ENCODE measurements around the gene UBE2I. TPM values are rescaled to one million over a fixed set of nuclear protein-coding genes. Genes with fewer than 3 reads are reported as not detected.

Gene UBE2I
- total RNA-seq, 3 donors from 2014 or later, result 79.8 to 101 (median 96.9) TPM

DNA sequence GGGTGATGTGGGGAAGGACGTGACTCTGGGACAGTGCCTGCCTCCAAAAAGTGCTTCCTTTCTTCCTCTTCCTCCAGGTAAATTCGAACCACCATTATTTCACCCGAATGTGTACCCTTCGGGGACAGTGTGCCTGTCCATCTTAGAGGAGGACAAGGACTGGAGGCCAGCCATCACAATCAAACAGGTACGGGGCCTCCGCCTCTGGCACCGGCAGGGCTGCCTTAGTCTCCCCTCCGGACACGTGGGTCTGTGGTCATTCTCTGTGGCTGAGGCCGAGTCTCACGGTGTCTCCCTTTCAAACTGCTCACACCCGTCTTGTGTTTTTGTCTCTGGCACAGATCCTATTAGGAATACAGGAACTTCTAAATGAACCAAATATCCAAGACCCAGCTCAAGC is 10.7 kb downstream of the UBE2I start:
- Histone ChIP-seq H3K36me3 (ENCODE audit: low read depth) (peaks cover 50% of the 10 kb centered on the region), H3K4me3 (no peak overlapping the region), H3K4me1 (ENCODE audit: low read depth) (no peaks in the 10 kb centered on the region), H3K9me3 (no peaks in the 10 kb centered on the region)
- ATAC-seq (no peak), DNase-seq (no peak)
- intact Hi-C loops (cut with DNase I, micrococcal nuclease), result no loop called here
- TF ChIP-seq, protein P1, sequence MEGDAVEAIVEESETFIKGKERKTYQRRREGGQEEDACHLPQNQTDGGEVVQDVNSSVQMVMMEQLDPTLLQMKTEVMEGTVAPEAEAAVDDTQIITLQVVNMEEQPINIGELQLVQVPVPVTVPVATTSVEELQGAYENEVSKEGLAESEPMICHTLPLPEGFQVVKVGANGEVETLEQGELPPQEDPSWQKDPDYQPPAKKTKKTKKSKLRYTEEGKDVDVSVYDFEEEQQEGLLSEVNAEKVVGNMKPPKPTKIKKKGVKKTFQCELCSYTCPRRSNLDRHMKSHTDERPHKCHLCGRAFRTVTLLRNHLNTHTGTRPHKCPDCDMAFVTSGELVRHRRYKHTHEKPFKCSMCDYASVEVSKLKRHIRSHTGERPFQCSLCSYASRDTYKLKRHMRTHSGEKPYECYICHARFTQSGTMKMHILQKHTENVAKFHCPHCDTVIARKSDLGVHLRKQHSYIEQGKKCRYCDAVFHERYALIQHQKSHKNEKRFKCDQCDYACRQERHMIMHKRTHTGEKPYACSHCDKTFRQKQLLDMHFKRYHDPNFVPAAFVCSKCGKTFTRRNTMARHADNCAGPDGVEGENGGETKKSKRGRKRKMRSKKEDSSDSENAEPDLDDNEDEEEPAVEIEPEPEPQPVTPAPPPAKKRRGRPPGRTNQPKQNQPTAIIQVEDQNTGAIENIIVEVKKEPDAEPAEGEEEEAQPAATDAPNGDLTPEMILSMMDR (IDR thresholded peaks at IDR 0.05), result no peak

DNA sequence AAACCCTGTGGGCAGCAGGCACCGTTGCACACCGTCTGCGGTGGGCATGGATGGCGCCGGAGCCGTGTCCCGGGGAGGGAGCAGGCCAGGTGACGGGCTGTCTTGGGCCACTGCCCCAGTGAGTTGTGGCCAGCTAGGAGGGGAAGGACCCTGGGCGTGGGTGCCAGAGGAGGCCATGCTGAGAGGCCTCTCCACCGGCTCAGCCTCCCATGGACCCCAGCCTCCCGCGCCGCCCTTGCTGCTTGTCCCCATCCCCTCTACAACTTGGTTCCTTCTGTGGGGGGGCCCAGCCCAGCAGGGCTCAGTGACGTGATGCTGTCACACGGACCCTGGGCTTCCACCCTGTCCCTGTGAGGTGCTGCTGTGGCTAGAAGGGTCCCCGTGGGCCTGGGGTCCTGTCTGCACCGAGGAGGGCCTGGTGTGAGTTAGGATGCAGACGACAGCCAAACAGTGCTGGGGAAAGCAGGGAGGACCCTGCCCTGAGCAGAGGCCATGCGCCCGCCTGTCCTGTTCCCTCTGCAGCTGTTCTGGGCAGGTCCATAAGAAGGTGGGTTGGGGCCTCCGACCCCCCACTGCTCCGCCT is 11.3 kb downstream of the UBE2I start:
- ATAC-seq (no peak), DNase-seq (no peak)
- TF ChIP-seq, protein P1 (IDR thresholded peaks at IDR 0.05), result no peak
- no peaks in the 10 kb centered on the region for H3K9me3 ChIP-seq
- H3K4me3 ChIP-seq, result no peak overlapping the region
- intact Hi-C loops (cut with DNase I, micrococcal nuclease), result no loop called here
- peaks cover 47% of the 10 kb centered on the region for H3K36me3 ChIP-seq (ENCODE audit: low read depth)
- no peaks in the 10 kb centered on the region for H3K4me1 ChIP-seq (ENCODE audit: low read depth)

DNA sequence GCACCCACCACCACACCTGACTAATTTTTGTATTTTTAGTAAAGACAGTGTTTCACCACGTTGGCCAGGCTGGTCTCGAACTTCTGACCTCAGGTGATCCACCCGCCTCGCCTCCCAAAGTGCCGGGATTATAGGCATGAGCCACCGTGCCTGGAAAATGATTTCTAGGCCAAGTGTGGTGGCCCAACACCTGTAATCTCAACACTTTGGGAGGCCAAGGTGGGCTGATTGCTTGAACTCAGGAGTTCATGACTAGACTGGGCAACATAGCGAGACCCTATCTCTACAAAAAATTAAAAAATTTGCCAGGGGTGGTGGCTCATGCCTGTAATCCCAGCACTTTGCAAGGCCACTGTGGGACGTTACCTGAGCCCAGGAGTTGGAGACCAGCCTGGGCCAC is 13.0 kb downstream of the UBE2I start:
- peaks cover 31% of the 10 kb centered on the region for H3K36me3 ChIP-seq (ENCODE audit: low read depth)
- ATAC-seq (no peak), DNase-seq (no peak)
- H3K4me3 ChIP-seq, result no peak overlapping the region
- H3K9me3 ChIP-seq, result no peaks in the 10 kb centered on the region
- TF ChIP-seq, protein P1 (IDR thresholded peaks at IDR 0.05), result no peak
- intact Hi-C loops (cut with DNase I, micrococcal nuclease), result no loop called here
- no peaks in the 10 kb centered on the region for H3K4me1 ChIP-seq (ENCODE audit: low read depth)

DNA sequence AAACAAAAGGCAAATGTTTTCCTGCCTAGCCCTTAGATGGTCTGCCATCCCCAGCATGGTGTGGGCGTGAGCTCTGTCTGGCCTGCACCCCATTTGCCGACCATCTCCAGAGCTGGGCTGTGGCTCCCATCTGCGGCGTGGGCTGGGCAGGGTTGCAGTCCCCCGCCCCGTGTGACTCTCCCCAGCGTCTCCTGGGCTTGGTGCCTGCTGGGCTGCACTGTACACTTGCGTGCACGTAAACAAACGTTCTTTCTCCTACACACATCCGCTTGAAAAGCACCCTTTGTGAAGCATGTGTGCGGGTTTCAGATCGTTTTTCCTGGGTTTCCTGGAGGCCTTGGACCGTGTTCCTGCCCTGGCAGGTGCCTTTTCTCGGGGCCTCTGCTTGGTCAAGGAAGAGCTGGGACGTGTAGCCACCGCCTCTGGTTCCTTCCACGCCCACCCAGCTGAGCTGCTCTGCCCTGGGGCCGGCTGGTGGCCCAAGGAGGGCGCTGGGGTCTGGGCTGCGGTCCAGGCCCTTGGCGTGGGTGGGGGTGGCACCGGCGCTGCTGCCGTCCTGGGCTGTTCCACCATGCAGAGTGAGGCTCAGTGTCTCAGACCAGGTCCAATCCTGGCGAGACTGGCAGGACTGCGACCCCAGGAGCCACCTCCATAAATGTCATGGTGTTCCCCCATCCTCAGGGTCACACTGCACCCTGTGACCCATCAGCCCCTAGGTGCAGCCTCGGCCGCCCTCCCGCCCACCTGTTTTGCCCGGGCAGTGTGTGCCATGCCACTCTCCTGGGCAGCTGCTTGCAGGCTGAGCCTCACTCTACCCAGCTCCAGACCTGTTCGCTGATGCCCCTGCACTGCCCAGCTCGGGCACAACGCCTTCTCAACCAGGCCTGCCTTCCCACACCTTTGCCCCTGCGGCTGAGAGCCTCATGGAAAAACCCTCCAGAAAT is 14.1 kb downstream of the UBE2I start:
- H3K36me3 ChIP-seq (ENCODE audit: low read depth), result peaks cover 21% of the 10 kb centered on the region
- no peak overlapping the region for H3K4me3 ChIP-seq
- DNase-seq (no peak), ATAC-seq (no peak)
- no peaks in the 10 kb centered on the region for H3K4me1 ChIP-seq (ENCODE audit: low read depth)
- intact Hi-C loops (cut with DNase I, micrococcal nuclease), result no loop called here
- no peaks in the 10 kb centered on the region for H3K9me3 ChIP-seq
- TF ChIP-seq, protein P1 (IDR thresholded peaks at IDR 0.05), result no peak

DNA sequence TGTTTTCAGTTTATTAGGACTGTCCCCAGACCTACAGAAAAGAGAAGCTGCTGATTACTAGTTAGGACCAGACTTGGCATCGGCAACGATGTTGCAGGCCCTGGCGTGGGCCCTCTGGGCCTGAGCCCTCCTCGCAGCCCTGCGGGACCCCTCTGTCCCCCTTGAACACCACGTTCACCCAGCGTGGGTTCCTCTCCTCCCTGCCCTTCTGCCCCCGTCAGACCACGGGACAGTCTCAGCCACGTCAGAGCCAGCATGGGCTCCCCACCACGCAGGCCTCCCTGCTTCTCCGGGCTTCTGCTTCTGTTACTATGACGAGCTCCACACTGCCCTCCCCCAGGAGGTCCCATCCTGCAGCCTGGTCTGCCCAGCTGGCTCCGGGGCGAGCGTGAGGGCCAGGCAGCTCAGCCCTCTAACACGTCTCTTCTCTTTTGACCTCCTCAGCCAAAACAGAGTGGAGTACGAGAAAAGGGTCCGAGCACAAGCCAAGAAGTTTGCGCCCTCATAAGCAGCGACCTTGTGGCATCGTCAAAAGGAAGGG is 14.9 kb downstream of the UBE2I start:
- H3K4me3 ChIP-seq, result no peak overlapping the region
- no peak for DNase-seq
- H3K36me3 ChIP-seq (ENCODE audit: low read depth), result peaks cover 14% of the 10 kb centered on the region
- ATAC-seq, result no peak
- no peaks in the 10 kb centered on the region for H3K4me1 ChIP-seq (ENCODE audit: low read depth)
- TF ChIP-seq, protein P1 (IDR thresholded peaks at IDR 0.05), result no peak
- no peaks in the 10 kb centered on the region for H3K9me3 ChIP-seq
- intact Hi-C loops (cut with DNase I, micrococcal nuclease), result no loop called here
